GM21717 (cell line): ENCODE results near the gene CAMSAP1.
"Not testable (repeated sequence)": the region's sequence is repeated elsewhere in the genome, so short reads cannot be mapped to it uniquely, and the experiment has no call there.

Experiments
- ATAC-seq: cut with Tn5 transposase; IDR thresholded peaks from one replicate; pipeline ENCODE4 v1.9.1; 2021; ENCODE audit warnings: mild to moderate bottlenecking, moderate library complexity; ENCODE audit not compliant: unreplicated experiment

The CAMSAP1 gene, protein sequence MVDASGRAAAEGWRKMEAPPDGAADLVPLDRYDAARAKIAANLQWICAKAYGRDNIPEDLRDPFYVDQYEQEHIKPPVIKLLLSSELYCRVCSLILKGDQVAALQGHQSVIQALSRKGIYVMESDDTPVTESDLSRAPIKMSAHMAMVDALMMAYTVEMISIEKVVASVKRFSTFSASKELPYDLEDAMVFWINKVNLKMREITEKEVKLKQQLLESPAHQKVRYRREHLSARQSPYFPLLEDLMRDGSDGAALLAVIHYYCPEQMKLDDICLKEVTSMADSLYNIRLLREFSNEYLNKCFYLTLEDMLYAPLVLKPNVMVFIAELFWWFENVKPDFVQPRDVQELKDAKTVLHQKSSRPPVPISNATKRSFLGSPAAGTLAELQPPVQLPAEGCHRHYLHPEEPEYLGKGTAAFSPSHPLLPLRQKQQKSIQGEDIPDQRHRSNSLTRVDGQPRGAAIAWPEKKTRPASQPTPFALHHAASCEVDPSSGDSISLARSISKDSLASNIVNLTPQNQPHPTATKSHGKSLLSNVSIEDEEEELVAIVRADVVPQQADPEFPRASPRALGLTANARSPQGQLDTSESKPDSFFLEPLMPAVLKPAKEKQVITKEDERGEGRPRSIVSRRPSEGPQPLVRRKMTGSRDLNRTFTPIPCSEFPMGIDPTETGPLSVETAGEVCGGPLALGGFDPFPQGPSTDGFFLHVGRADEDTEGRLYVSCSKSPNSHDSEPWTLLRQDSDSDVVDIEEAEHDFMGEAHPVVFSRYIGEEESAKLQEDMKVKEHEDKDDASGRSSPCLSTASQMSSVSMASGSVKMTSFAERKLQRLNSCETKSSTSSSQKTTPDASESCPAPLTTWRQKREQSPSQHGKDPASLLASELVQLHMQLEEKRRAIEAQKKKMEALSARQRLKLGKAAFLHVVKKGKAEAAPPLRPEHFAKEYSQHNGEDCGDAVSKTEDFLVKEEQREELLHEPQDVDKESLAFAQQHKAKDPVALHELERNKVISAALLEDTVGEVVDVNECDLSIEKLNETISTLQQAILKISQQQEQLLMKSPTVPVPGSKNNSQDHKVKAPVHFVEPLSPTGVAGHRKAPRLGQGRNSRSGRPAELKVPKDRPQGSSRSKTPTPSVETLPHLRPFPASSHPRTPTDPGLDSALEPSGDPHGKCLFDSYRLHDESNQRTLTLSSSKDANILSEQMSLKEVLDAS (N-terminal part only)

DNA sequence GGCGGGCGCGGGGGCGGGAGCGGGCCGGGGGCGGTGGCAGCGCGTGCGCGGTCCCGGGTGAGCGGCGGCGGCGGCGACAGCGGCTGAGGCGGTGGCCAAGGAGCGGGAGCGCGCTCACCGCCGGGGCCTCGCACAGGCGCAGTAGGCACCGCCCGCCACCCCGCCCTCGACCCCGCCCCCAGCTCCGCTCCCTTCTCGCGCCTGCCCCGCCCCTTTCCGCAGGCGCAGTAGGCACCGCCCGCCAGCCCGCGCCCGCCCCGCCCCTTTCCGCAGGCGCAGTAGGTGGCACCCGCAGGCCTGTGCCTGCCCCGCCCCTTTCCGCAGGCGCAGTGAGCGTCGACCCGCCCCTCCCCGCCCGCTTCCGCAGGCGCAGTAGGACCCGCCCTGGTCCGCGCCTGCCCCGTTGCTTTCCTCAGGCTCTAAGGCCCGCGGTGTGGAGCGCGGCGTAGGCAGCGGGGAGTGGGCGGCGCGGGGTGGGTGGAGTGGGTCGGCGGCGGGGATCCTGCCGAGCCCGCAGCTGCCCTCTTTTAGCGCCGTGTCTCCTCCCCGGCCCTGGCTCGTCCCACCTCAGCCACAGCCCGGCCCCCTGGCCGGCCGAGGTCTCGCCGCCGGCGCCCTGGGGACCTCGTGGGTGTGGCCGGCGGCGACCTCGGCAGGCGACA, at the start of gene CAMSAP1:
CAMSAP1 (minus strand) TSS at position 116 of the 662 bp plus-strand sequence. CDS start 387 bp downstream, outside the sequence.
- ATAC-seq, result peak; percentile 53

DNA sequence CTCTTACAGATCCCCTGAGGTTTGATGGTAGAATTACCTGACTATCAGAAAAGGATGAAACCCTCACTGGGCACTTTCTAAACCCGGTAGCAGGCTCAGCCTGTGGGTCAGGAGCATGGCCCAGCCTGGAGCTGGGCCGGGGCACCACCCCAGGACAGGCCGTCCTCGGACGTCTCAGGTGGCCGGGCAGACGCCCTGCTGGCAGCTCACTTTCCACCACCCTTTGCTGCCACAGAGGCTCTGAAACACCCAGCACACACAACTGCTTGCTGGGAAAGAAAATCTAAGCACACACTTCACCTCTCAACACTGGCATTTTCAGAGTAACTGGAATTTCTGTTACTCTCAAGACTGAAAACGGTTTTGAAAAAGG, 49.4 kb upstream of the CAMSAP1 start:
- no peak for ATAC-seq

DNA sequence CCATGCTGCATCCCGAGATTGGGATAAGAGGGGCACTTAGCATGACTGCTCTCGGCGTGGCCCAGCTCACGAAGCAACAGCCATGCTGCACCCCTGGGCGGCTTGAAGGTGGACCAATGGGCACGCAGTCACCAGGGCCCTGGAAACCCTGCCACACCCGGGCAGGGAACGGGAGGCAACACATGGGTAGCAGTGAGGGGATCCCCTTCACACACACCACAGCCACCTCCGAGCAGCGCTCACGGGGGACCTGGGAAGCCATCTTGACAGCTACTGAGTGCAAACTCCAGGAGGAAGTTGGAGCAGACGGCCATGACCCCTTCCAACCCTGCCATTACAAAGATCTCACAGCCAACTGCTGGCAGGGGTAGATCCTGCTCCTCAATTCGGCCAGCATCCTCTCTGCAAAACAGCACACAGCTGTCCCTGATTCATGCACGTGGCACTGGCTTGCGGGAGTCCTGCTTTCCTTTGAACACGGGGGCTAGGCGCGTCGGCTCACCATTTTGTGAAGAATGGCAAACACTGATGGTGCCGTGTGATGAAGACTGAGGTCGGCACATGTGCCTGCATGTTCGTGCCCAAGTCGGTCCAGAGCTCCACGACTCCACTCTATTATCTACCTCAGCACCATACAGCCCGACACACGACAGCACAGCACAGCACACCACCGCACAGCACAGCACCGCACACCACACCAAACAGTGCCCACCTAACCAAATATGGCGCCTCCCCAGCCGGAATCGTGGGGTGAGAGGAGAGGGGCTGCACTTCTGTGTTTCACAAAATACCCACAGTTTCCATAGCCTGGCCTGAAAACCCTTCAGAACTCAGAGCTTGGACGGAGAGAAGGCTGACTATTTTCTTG, 48.8 kb upstream of the CAMSAP1 start:
- no peak for ATAC-seq

DNA sequence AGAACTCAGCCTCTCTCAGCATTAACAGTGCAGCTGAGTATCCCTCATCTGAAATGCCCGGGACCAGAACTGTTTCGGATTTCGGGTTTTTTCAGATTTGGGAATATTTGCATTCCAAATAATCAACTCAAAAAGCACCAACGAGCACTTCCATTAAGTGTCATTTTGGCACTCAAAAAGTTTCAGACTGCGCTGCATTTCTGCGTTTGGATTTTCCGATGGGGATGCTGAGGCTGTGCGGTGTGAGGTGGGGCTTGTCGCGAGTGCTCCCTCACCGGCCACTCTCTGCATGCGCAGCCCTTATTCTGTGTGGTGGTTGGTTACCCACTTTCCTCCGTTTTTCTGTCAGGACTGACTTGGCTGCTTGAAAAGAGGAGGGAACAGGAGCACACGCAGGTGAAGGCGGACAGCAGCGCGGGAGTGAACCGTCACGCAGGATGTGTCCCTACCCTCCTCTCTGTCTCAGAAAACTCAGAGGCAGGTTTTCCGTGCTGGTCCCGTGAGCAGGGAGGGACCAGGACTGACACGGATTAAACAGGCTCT, 45.4 kb upstream of the CAMSAP1 start:
- ATAC-seq, result no peak

DNA sequence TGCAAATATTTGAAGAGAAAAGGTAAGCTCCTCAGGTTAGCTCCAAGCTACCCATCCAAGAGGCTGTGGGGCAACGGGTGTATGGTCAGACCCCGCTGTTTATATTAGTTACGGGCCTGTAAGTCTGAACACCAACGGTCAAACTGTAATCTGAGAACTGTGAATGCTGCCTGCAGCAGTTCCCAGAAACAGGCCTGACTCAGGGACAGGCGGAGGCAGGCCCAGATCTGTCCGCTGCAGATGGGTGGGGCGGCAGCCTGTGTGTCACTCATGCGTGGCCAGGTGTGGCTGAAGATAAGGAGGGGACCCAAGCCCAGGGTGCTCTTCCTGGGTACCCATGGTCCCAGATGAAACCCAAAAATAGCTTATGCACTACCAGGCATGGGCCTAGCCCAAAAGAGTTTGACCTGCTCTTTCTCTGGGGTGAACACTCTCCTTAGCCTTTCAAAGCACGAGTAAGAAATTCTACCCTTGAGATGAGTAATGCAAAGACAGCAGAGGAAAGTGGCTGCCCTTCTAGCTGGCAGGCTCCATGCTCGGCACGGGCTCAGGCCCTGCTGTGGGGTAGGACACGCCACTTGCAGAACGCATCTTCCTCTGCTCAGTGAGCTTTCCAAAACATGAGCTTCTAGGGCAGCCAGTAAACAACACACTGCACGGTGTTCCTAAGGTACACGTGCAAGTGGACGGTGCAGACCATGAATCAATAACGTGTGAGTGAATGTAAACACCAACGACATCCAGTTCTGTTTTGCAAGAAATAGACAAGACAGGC, 44.7 kb upstream of the CAMSAP1 start:
- no peak for ATAC-seq

DNA sequence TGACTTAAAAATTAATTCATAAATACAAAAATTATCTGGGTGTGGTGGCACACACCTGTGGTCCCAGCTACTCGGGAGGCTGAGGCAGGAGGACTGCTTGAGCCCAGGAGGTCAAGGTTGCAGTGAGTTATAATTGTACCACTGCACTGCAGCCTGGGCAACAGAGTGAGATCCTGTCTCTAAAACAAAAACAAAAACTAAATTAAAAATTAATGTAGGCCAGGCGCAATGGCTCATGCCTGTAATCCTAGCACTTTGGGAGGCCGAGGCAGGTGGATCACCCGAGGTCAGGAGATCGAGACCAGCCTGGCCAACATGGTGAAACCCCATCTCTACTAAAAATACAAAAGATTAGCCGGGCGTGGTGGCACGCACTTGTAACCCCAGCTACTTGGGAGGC, 44.0 kb upstream of the CAMSAP1 start:
- ATAC-seq, result not testable (repeated sequence)

DNA sequence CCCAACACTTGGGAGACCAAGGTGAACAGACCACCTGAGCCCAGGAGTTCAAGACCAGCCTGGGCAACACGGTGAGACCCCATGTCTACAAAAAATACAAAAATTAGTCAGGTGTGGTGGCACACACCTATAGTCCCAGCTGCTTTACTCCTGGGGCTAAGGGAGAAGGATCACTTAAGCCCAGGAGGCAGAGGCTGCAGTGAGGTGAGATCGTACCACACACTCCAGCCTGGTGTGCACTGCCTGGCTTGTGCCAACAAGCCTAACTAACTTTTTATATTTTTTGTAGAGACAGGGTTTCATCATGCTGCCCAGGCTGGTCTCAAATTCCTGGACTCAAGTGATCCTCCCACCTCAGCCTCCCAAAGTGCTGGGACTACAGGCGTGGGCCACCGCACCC, 43.5 kb upstream of the CAMSAP1 start:
- ATAC-seq, result not testable (repeated sequence)

DNA sequence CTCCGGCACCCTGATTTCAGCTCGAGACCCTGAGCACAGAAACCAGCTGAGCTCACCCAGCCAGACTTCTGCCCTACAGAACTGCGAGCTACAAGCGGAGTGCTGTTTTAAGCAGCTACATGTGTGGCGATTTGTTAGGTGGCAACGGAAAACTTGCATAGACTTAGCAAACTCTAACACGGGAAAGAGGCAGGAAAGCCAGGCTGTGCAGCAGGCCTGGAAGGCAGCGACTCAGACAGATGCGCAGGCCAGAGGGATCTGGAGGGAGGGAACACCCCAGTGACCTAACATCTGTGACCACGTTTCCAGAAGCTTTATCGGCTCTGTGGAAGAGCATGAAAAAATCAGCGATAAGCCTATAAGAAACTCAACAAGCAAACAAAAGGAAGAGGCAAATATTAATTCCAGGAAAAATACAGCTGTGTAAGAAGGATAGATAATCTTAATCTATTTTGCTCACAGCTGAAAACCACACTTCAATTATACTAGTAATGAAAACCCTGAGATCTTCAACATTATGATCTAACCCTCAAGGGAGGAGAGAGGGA, 42.9 kb upstream of the CAMSAP1 start:
- ATAC-seq, result no peak

DNA sequence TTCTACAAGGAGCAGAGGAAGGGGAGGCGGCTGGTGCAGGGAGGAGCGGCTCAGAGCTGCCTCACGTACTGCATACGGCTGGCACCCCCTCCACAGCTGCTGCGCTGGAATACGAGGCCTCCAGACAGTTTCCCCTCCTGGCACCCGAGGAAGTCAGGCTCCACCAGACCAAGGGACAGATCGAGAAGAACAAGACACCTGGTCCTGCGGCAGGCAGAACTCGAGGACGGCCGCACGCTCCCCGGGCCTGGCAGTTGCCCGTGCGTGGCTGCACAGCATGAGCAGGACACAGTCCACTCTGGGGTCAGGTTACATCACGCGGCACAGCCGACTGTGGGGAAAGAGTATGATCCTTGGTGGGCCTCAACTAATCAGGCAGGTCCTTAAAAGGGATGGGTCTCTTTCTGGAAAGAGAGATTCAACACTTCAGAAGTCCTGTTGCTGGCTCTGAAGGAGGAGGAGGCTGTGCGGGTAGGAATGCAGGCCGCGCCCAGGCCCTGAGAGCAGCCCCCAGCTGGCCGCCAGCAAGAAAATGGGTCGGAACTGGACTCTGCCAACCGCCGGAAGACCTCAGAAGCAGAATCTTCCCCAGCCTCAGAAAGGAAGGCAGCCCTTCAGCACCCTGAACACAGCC, 42.3 kb upstream of the CAMSAP1 start:
- ATAC-seq, result no peak

DNA sequence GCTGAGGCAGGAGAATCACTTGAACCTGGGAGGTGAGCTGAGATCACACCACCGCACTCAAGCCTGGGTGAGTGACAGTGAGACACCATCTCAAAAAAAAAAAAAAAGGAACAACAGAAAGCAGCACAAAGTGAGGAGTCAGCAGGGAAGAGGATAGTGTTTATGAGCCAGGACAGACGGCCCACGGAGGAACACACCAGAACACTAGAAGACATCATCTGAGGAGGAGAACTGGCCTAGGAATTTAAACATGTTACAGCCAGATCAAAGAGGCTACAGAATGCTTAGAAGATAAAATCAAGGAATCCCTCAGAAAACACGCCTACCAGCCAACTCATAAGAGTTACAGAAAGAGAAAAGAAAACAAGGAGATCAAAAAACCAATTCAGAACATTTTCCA, 41.6 kb upstream of the CAMSAP1 start:
- ATAC-seq, result no peak

DNA sequence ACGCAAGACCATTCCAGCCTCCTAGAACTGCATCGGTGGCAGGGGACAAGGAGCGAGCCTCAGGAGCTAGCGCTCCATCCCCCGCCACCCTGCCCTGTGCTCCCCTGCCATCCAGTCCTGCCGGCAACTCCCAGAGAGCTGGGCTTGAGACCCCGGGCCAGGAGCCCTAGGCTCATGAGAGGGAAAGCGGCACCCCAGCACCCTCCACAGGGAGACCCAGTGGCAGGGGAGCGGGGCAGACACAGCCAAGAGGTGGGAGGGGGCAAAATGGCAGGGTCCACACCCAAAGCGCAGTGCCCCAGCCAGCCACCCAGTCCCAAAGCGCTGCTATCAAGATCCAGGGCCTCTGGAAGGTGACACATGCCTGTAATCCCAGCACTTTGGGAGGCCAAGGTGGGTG, 41.1 kb upstream of the CAMSAP1 start:
- ATAC-seq, result no peak

DNA sequence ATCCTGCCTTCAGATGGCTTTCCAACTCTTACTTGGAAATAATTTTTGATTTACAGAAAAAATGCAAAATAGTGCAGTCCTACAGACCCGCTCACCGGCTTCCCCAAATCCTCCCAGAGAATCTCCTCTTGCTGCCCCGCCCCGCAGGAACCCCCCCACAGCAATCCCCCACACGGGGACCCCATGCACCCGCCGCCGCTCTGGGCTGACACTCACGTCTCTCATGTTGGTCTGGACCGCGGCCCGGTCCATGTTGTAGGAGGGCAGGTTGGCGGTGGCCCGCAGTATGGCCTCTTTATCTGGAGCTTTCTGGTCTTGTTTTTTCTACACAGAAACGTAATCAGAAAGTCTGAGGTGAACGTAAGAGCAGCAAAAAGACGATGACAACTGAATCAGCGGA, 40.2 kb upstream of the CAMSAP1 start:
- no peak for ATAC-seq

DNA sequence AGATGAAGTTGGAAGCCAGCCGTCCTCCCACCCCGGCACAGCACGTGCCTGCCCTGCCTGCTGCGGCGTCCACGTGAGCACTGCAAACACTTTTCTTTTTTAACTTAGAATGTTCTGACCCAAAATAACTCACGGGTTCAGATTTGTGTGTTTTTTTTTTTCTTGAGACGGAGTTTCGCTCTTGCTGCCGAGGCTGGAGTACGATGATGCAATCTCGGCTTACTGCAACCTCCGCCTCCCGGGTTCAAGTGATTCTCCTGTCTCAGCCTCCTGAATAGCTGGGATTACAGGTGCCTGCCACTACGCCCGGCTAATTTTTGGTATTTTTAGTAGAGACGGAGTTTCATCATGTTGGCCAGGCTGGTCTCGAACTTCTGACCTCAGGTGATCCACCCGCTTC, 39.8 kb upstream of the CAMSAP1 start:
- ATAC-seq, result not testable (repeated sequence)

DNA sequence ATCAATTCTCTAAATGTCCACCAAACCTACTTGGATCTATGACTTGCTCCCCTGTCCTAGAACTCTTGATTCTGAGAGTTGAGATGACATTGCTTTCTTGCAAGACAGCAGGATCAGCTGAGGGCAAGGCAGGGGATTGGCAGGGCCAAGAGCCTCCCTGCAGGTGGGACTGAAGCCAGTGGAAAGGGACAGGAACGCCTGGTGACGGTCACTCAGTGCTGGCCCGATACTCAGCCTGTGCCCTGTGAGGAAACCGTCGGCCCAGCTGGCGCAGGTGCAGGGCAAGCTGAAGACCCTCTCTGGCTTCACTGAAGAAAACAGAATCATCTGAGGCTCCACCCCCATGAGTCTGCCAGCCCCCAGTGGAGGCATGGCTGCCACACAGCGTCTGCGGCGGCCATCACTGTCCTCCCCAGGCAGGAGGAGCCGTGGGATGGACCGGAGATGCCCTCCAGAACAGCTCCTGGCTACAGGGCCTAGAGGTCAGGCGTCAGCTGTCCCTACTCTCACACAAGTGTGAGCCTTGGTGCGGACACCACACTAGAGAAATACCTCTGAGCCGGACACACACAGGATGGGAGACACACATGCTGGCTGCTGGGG, 39.1 kb upstream of the CAMSAP1 start:
- ATAC-seq, result no peak

DNA sequence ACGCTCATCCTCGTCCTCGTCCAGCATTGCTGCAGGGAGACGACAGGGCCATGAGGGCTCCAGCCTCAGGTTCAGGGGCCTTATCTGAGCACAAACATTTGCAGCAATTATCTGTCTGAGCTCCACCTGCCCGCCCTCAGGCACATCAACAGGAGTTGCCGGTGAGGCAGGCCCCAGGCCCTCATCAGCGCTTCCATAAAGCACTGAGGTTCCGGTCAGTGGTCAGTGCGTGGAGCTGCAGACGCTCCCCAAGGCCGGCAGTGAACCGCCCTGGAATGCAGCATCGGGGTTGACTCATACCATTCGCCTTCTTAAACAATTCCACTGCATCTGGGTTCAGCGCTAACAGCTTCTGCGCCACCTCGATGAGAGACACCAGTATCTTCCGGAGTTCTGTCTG, 38.6 kb upstream of the CAMSAP1 start:
- no peak for ATAC-seq

DNA sequence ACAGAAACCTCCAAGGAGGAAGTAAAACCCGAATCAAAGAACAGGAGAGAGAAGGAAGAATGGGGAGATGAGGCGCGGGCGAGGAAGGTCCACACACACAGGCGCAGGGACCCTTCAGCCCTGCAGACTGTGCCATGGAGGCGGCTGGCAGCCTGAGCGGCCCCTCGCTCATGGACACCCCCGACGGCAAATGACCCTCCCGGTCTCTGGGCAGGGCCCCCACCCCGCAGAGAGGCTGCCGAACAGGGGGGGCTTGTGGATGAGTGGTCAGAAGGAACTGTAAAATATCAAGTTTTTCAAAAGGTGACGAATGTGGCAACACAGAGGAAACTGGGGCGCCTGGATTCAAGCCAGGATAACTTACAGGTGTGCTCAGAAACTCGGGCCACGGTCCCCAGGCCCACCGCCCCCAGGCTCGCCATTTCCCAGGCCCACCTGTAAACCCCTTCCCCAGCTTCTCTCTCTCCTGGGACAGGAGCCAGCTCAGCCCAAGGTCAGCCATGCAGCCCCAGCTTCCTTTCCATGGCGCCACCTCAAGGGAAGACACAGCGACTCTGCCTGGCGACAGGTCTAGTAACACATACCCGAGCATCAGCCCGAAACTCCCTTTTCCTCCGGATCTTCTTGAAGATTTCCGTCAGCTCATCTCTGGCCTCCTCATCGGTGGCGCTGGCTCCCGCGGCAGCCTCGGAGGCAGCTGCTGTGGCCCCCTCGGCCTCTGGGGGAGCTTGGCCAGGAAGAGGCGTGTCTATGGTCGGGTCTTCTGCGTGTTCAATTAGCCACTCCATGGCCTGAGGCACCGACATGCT, 37.3 kb upstream of the CAMSAP1 start:
- no peak for ATAC-seq

DNA sequence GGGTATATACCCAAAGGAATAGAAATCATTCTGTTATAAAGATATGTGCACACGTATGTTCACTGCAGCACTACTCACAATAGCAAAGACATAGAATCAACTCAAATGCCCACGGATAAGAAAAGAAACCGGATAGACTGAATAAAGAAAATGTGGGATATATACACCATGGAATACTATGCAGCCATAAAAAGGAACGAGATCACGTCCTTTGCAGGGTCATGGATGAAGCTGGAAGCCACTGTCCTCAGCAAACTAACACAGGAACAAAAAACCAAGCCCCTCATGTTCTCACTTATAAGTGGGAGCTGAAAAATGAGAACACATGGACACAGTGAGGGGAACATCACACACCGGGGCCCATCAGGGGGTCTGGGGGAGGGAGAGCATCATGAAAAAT, 36.3 kb upstream of the CAMSAP1 start:
- not testable (repeated sequence) for ATAC-seq
